OCI-LY1 (cell line): Measurements from ENCODE around the gene BMAL2.

ENCODE experiments used
- H2AFZ ChIP-seq: fragments of 200-600 bp; sonication (generic), shearing (Covaris generic); 2 replicates; pipeline ENCODE4 v1.6.0; 2014; ENCODE audit warnings: antibody characterized with exemption, mild to moderate bottlenecking, low read length
- H3F3A ChIP-seq: fragments of 200-600 bp; sonication (generic), shearing (Covaris generic); 2 replicates; pipeline ENCODE4 v1.6.0; 2014; ENCODE audit warnings: mild to moderate bottlenecking, antibody characterized with exemption, low read length, moderate library complexity; ENCODE audit not compliant: insufficient read depth
- H3K27ac ChIP-seq: fragments of 200-600 bp; sonication (generic); 2 replicates; pipeline ENCODE4 v1.5.1; 2014; ENCODE audit warnings: low read length, mixed run types, mild to moderate bottlenecking, low read depth; ENCODE audit not compliant: poor library complexity, severe bottlenecking
- H3K27me3 ChIP-seq: fragments of 200-600 bp; sonication (generic); 2 replicates; pipeline ENCODE4 v1.6.0; 2014; ENCODE audit warnings: antibody characterized with exemption, mild to moderate bottlenecking, low read length, moderate library complexity; ENCODE audit not compliant: insufficient read depth
- H3K36me3 ChIP-seq: fragments of 200-600 bp; sonication (generic); 2 replicates; pipeline ENCODE4 v1.6.1; 2014; ENCODE audit warnings: mild to moderate bottlenecking, antibody characterized with exemption, low read length, moderate library complexity, mixed read lengths; ENCODE audit not compliant: insufficient read depth
- H3K4me1 ChIP-seq: fragments of 200-600 bp; sonication (generic); 2 replicates; pipeline ENCODE4 v1.5.1; 2014; ENCODE audit warnings: mild to moderate bottlenecking, low read length, moderate library complexity; ENCODE audit not compliant: insufficient read depth, severe bottlenecking
- H3K4me2 ChIP-seq: fragments of 200-600 bp; sonication (generic), shearing (Covaris generic); 2 replicates; pipeline ENCODE4 v1.6.1; 2014; ENCODE audit warnings: low read length
- H3K4me3 ChIP-seq: fragments of 200-600 bp; sonication (generic); 2 replicates; pipeline ENCODE4 v1.5.1; 2014; ENCODE audit warnings: low read length, low read depth, mild to moderate bottlenecking, mixed read lengths; ENCODE audit not compliant: poor library complexity, severe bottlenecking
- H3K79me2 ChIP-seq: fragments of 200-600 bp; shearing (Covaris generic); 2 replicates; pipeline ENCODE4 v1.6.1; 2016; ENCODE audit warnings: mixed run types, low read length, mixed read lengths; ENCODE audit not compliant: insufficient read depth
- H3K9ac ChIP-seq: fragments of 200-600 bp; sonication (generic), shearing (Covaris generic); 2 replicates; pipeline ENCODE4 v1.6.1; 2014; ENCODE audit warnings: mild to moderate bottlenecking, low read length, mixed read lengths
- H3K9me2 ChIP-seq: fragments of 200-600 bp; sonication (generic), shearing (Covaris generic); 2 replicates; pipeline ENCODE4 v1.6.1; 2014; ENCODE audit warnings: low read depth, mild to moderate bottlenecking, low read length, mixed read lengths
- H3K9me3 ChIP-seq: fragments of 200-600 bp; shearing (Covaris generic); 2 replicates; pipeline ENCODE4 v1.6.1; 2014; ENCODE audit warnings: low read length, mixed read lengths
- H4K20me1 ChIP-seq: fragments of 200-600 bp; sonication (generic), shearing (Covaris generic); 2 replicates; pipeline ENCODE4 v1.6.0; 2016; ENCODE audit warnings: mild to moderate bottlenecking, low read length; ENCODE audit not compliant: insufficient read depth
- CTCF ChIP-seq: fragments of 200-600 bp; sonication (generic), shearing (Covaris generic); IDR thresholded peaks from 2 replicates; pipeline ENCODE4 v1.5.1; 2017; ENCODE audit warnings: mild to moderate bottlenecking, antibody characterized with exemption, low read length, moderate library complexity, mixed read lengths
- EZH2 ChIP-seq: fragments of 200-600 bp; sonication (generic), shearing (Covaris generic); IDR thresholded peaks from 2 replicates; pipeline ENCODE4 v1.8.0; 2017; ENCODE audit warnings: borderline replicate concordance, mixed run types, mild to moderate bottlenecking, antibody characterized with exemption, low read length, moderate library complexity, mixed read lengths

Gene BMAL2

GRCh38 chr12:27303139-27304111, 29.2 kb upstream of the BMAL2 start:
- TF ChIP-seq CTCF (no peak), EZH2 (no peak)
- H3F3A ChIP-seq, result 0 out of 2 replicates have a peak, but pooled peaks cover 8% of the 10 kb centered on the region
- H3K9ac ChIP-seq, result no peak overlapping the region
- H3K9me2 ChIP-seq, result no peaks in the 10 kb centered on the region
- peaks cover 3% of the 10 kb centered on the region; the same call in 1 of the 2 replicates for H3K9me3 ChIP-seq
- H2AFZ ChIP-seq, result no peak overlapping the region
- no peak overlapping the region for H3K4me2 ChIP-seq
- no peaks in the 10 kb centered on the region for H3K27me3 ChIP-seq
- no peak overlapping the region for H3K27ac ChIP-seq
- H3K79me2 ChIP-seq, result no peaks in the 10 kb centered on the region
- H3K36me3 ChIP-seq, result peaks cover 25% of the 10 kb centered on the region
- no peaks in the 10 kb centered on the region for H4K20me1 ChIP-seq
- no peak overlapping the region for H3K4me3 ChIP-seq
- no peaks in the 10 kb centered on the region for H3K4me1 ChIP-seq

GRCh38 chr12:27304856-27305255, 27.8 kb upstream of the BMAL2 start:
- H3K36me3 ChIP-seq, result peaks cover 22% of the 10 kb centered on the region; the same call in 1 of the 2 replicates
- no peaks in the 10 kb centered on the region for H3K4me1 ChIP-seq
- no peak overlapping the region for H3K4me3 ChIP-seq
- TF ChIP-seq EZH2, result no peak
- TF ChIP-seq CTCF, result no peak
- no peaks in the 10 kb centered on the region for H3K79me2 ChIP-seq
- H4K20me1 ChIP-seq, result no peaks in the 10 kb centered on the region
- H3K27ac ChIP-seq, result no peak overlapping the region
- no peak overlapping the region for H3K9ac ChIP-seq
- H3K9me2 ChIP-seq, result no peaks in the 10 kb centered on the region
- H3K9me3 ChIP-seq, result no peaks in the 10 kb centered on the region
- no peak overlapping the region for H2AFZ ChIP-seq
- H3K27me3 ChIP-seq, result no peaks in the 10 kb centered on the region
- H3K4me2 ChIP-seq, result no peak overlapping the region
- H3F3A ChIP-seq, result 0 out of 2 replicates have a peak, but pooled peaks cover 8% of the 10 kb centered on the region

- Histone ChIP-seq H3K4me3 (no peak overlapping the region), H3K9me3 (no peaks in the 10 kb centered on the region), H2AFZ (no peak overlapping the region), H3K27me3 (no peaks in the 10 kb centered on the region), H4K20me1 (no peaks in the 10 kb centered on the region), H3K4me1 (no peaks in the 10 kb centered on the region), H3K9me2 (no peaks in the 10 kb centered on the region), H3K4me2 (no peak overlapping the region), H3K36me3 (peaks cover 20% of the 10 kb centered on the region; the same call in 1 of the 2 replicates), H3K79me2 (no peaks in the 10 kb centered on the region), H3K27ac (no peak overlapping the region), H3K9ac (no peak overlapping the region), H3F3A (0 out of 2 replicates have a peak, but pooled peaks cover 8% of the 10 kb centered on the region)
- TF ChIP-seq EZH2 (no peak), CTCF (peak; percentile 49)
Observed at GRCh38 chr12:27305673-27306456, 26.8 kb upstream of the BMAL2 start.
